Natural killer cell (primary cell): ENCODE data around the gene VWA8. TPM values are rescaled to one million over a fixed set of nuclear protein-coding genes. Genes with fewer than 3 reads are reported as not detected.

Experiments
- ATAC-seq, 3 donors: fragments of 150-1000 bp in 2 of 3; fragments of 200-7000 bp in 1 of 3; cut with Tn5 transposase; 1 replicate in 1 of 3; 2 replicates in 2 of 3; pipeline ENCODE4 v1.10.0; 2021; ENCODE audit warnings: mild to moderate bottlenecking in 2 of 3, moderate library complexity in 2 of 3
- DNase-seq, 2 donors: peaks; one replicate each; pipeline versions ENCODE4 v3.0.0 to v3.0.0-alpha.2; 2013 to 2021; ENCODE audit warnings: mixed read lengths in 1 of 2
- H3K27ac ChIP-seq: one replicate; pipeline ENCODE4 v1.5.1; 2013; ENCODE audit warnings: mild to moderate bottlenecking, low read length
- H3K27me3 ChIP-seq: one replicate; pipeline ENCODE4 v1.6.1; 2013; ENCODE audit warnings: low read length; ENCODE audit not compliant: control insufficient read depth, insufficient read depth
- H3K36me3 ChIP-seq: one replicate; pipeline ENCODE4 v1.6.1; 2013; ENCODE audit warnings: low read length; ENCODE audit not compliant: control insufficient read depth, insufficient read depth
- H3K4me1 ChIP-seq: one replicate; pipeline ENCODE4 v1.6.1; 2013; ENCODE audit warnings: low read length; ENCODE audit not compliant: control insufficient read depth, insufficient read depth
- H3K4me3 ChIP-seq: one replicate; pipeline ENCODE4 v1.5.1; 2013; ENCODE audit warnings: low read length
- H3K9me3 ChIP-seq: one replicate; pipeline ENCODE4 v1.6.1; 2013; ENCODE audit warnings: low read length; ENCODE audit not compliant: control insufficient read depth, insufficient read depth
- H3K27ac Mint-ChIP-seq, 2 donors: one replicate each; pipeline ENCODE4 v1.8.0; 2022; ENCODE audit warnings: mild to moderate bottlenecking in 2 of 2, mixed read lengths in 2 of 2, moderate library complexity in 1 of 2
- H3K27me3 Mint-ChIP-seq, 2 donors: one replicate each; pipeline ENCODE4 v1.8.0; 2022; ENCODE audit warnings: low read depth in 2 of 2, mixed read lengths in 2 of 2
- H3K36me3 Mint-ChIP-seq: one replicate; pipeline ENCODE4 v1.8.0; 2022; ENCODE audit warnings: mixed read lengths
- H3K4me1 Mint-ChIP-seq, 2 donors: one replicate each; pipeline ENCODE4 v1.8.0; 2022; ENCODE audit warnings: mixed read lengths in 2 of 2
- H3K4me3 Mint-ChIP-seq: one replicate; pipeline ENCODE4 v1.8.0; 2022; ENCODE audit warnings: mild to moderate bottlenecking, moderate library complexity, mixed read lengths
- H3K9me3 Mint-ChIP-seq, 2 donors: one replicate each; pipeline ENCODE4 v1.8.0; 2022; ENCODE audit warnings: mixed read lengths in 2 of 2
- CTCF ChIP-seq: fragments of 200-600 bp; IDR thresholded peaks from one replicate; pipeline ENCODE4 v1.8.0; 2022; ENCODE audit warnings: antibody characterized with exemption
- WGBS: methylation state at CpG from one replicate; pipeline ENCODE4 v1.1.7; 2013; ENCODE audit warnings: missing lambda C conversion rate; ENCODE audit not compliant: insufficient coverage; 5-methylcytosine and 5-hydroxymethylcytosine counted together
- intact Hi-C: fragments of 100-400 bp; cut with micrococcal nuclease; formaldehyde crosslinking; loops from one replicate; pipeline ENCODE4 v1.14.2; 2022
- total RNA-seq, 4 donors: library from RNA; stranded (reverse); fragments of 120-200 nt in 1 of 4; gene quantifications; one replicate each; pipeline versions ENCODE4 v1.2.3 to v1.2.4, GENCODE V29; 2013 to 2022

Gene VWA8
- total RNA-seq, 3 donors from 2014 or later (not counting 1 experiment from before 2014, with no cell fraction given): 21.9 to 27.5 (median 22.6) TPM

- H3K27ac Mint-ChIP-seq: peak overlapping the region in 1 of 2 donors; percentile 5
- Histone ChIP-seq H3K27me3 (no peaks in the 10 kb centered on the region), H3K27ac (no peak overlapping the region), H3K4me1 (no peaks in the 10 kb centered on the region), H3K4me3 (no peak overlapping the region), H3K9me3 (no peaks in the 10 kb centered on the region), H3K36me3 (no peaks in the 10 kb centered on the region)
- ATAC-seq (peak in 2 of 3 donors; percentile 62 to 64), DNase-seq (peak in 1 of 2 donors; percentile 24)
- intact Hi-C loops: no loop called here
- TF ChIP-seq CTCF: no peak
- H3K27me3 Mint-ChIP-seq: no peaks in the 10 kb centered on the region
- peaks cover 6 to 12% of the 10 kb centered on the region in 2 donors for H3K4me1 Mint-ChIP-seq
- no peak overlapping the region for H3K4me3 Mint-ChIP-seq
- WGBS: 100% methylated on average over 1 of the region's 2 CpGs
- H3K36me3 Mint-ChIP-seq: peaks cover 12% of the 10 kb centered on the region
- H3K9me3 Mint-ChIP-seq: no peaks in the 10 kb centered on the region
Observed at GRCh38 chr13:41848435-41849255, 112.3 kb downstream of the VWA8 start.

GRCh38 chr13:41847216-41847615 lies 113.7 kb downstream of the VWA8 start:
- H3K27ac Mint-ChIP-seq: no peak overlapping the region

GRCh38 chr13:41842036-41842620 lies 118.8 kb downstream of the VWA8 start:
- H3K4me1 ChIP-seq: no peaks in the 10 kb centered on the region
- TF ChIP-seq CTCF: no peak
- Mint-ChIP-seq H3K4me1 (peaks cover 5 to 9% of the 10 kb centered on the region in 2 donors), H3K36me3 (peaks cover 11% of the 10 kb centered on the region), H3K27ac (no peak overlapping the region), H3K27me3 (no peaks in the 10 kb centered on the region), H3K9me3 (no peaks in the 10 kb centered on the region), H3K4me3 (no peak overlapping the region)
- H3K9me3 ChIP-seq: no peaks in the 10 kb centered on the region
- intact Hi-C loops: no loop called here
- WGBS: no CpG with 5 or more reads among the region's 2 CpGs
- DNase-seq: no peak
- H3K36me3 ChIP-seq: no peaks in the 10 kb centered on the region
- no peak overlapping the region for H3K4me3 ChIP-seq
- no peaks in the 10 kb centered on the region for H3K27me3 ChIP-seq
- no peak for ATAC-seq
- no peak overlapping the region for H3K27ac ChIP-seq

More at GRCh38 chr13:41847216-41847615, 113.7 kb downstream of the VWA8 start:
- no peak for ATAC-seq
- Mint-ChIP-seq H3K36me3 (no peaks in the 10 kb centered on the region), H3K9me3 (no peaks in the 10 kb centered on the region), H3K27me3 (no peaks in the 10 kb centered on the region), H3K4me1 (peaks cover 6 to 21% of the 10 kb centered on the region in 2 donors), H3K4me3 (no peak overlapping the region)
- Histone ChIP-seq H3K9me3 (no peaks in the 10 kb centered on the region), H3K27me3 (no peaks in the 10 kb centered on the region), H3K4me1 (no peaks in the 10 kb centered on the region), H3K36me3 (no peaks in the 10 kb centered on the region), H3K27ac (no peak overlapping the region), H3K4me3 (no peak overlapping the region)
- intact Hi-C loops: no loop called here
- TF ChIP-seq CTCF: no peak
- 99% methylated on average over 2 of the region's 3 CpGs for WGBS
- no peak for DNase-seq
